Measurements from ENCODE around the gene IL34.

The IL34 gene

DNA sequence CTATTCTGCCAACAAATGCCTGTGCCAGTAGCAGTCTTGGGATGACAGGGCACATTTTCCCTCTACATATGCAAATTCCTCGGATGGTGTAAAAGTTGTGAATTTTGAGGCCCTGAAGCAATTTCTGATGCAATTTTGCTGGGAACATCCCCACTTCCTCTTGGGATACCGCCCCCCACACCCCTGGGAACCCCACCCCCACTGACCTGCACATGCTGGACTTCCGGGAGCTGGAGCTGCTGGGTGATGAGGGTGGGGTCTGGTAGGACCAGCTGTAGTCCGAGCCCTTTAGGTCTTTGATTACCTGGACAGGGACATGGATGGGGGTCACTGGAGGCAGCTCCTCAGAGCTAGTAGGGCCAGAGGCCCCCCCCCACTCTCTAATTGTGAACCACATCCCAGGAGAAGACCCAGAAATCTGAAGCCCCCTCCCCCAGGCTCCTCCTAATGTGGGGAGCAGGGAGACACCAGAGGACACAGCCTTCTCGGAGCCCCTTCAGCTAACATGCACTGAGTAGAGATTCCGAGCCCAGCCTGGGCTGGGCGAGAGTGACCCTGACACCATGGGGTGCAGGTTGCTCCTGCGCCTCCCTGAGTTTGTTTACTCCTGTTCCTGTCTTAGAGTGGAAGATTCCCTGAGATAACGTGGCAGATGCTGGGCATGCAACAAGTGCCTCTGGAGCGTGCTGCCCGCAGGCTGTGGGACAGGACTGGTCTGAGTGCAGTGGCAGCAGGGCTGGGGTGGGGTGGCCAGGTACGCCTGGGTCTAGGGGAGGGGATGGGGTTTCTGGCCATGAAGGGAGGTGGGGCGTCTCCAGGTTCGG, 30.5 kb downstream of the IL34 start:
- no peak for DNase-seq (ENCODE audit: low read depth in 2 of 3, low spot score in 1 of 3)

DNA sequence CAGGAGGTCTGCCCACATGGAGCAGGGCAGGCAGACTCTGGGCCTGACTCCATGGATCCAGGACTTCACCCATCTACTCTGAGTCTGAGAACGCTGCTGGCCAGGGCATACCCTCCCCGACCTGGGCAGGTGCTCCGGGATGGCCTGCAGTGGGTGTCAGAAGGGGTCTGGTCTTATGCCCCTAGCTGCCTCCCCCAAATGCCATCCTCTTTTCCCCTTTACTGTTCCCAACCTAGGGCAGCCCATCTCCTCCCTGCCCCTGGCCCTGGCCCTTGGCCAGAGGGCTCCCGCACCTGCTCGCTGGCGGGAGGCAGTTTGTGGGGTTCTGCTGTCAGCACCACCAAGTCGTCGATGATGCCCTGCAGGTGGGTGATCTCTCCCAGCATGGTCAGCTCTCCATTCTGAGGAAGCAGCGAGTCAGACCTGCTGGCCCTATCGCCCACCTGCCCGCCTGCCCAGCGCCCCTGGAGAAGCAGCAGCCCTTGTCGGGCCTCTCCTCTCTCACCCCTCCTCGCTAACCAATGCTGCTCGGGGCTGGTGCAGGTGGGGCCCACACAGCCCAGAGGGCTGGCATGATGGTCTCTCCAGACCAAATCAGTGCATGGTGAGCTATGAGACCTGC, 31.3 kb downstream of the IL34 start:
- DNase-seq (ENCODE audit: low read depth in 2 of 3, low spot score in 1 of 3): no peak

DNA sequence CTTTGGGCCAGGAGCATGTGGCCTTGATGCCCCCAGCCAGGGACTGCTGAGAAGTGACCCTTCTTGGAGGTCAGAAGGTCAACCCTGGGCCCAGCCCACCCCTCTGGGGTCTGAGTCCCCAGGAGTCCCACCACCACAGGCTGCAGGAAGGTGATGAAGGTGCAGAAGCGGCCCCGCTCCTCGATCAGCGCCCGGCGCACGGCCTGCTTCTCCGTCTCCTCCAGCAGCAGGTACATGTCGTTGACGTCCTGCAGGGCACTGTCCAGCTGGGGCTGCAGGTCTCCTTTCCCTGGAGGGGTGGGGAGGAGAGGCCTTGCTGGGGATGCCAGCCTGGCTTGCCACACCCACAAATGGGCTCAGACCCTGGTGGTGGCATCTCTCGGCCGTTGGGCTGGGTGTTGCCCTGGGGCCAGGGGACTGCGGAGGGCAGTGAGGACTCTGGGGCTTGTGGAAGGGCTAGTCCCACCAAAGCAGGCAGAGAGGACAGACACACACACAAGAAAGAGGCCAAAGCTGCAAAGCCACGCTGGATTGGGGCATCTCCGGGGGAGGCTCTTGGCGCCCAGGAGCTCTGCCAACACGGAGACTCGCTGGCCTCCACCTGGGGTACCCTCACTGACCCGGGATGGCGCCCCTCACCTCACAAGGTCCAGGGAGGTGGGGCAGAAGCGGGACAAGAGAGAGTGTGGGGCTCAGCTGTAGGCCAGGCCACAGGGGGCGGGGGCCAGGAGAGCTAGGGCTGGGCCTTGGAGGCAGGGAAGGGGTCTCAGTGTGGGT, 31.9 kb downstream of the IL34 start:
- no peak for DNase-seq (ENCODE audit: low read depth in 2 of 3, low spot score in 1 of 3)

DNA sequence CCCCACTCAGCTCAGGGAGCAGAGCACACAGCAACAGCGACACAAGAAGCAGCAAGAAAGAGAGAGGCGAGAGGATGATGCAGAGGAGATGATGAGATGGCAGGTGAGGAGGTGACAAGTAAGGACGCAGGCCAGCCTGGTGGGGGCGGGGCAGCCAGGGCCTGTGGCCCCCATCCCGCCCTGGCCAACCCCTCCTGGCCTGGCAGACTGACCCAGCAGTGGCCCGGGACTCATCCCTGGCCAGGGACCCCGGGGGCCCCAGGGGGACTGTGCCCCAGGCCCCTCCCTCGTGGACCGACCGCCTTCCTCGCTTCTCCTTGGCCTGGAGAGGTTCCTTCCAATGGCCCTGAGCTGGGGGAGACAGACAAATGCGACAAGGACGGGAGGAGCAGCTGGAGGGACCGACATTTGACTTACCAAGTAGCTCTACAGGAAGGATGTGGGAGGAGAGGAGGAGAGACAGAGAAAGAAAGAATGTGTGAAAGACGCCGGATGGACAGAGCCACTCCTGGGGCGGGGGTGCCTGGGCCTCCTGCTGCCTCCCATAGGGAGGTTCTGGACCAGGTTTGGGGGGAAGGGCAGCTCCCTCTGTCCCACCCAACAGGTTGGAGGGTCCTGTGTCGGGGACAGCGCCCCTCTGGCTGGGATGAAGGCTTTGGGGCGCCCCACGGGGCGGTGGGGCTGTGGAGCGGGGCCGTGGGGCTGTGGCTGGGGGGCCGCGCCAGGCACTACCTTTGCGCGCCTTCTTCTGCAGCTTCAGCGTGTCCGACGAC, 32.7 kb downstream of the IL34 start:
- no peak for DNase-seq (ENCODE audit: low read depth in 2 of 3, low spot score in 1 of 3)

DNA sequence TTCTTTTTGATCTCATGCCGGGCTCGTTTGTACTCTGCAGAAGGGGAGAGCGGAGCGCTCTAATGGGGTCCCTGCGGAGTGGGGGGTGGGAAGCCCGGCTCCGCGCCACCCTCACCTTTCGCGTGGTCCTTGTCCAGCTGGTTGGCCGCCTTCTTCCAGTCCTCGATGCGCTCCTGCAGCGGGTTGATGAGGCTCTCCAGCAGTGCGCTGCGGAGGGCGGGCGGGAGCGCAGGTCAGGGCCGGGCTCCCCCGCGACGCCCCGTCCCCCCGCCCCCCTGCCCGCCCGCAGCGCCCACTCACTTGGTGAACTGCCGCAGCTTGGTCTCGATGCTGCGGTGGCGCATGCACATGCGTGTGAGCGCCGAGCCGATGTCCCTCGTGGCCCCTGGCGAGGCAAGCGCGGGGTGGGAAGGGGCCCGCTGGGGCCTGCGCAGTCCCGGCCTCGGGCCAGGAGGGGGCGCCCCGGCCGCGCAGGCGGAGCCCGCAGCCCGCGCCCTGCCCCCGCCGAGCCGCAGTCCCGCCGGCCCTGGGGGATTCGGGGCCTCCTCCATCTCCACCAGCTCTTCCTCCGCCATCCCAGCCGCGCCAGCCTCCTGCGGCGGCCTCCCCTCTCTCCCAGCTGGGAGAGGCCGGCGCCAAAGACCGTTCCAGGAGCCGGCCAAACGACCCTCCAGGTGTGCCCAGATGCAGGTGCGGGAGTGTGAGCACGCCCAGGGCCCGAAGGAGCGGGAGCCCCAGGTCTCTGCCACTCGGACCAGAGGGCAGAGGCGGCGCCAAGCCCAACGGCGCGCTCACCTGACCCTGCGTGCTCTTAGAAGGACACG, 33.5 kb downstream of the IL34 start:
- DNase-seq (ENCODE audit: low read depth in 2 of 3, low spot score in 1 of 3): no peak

DNA sequence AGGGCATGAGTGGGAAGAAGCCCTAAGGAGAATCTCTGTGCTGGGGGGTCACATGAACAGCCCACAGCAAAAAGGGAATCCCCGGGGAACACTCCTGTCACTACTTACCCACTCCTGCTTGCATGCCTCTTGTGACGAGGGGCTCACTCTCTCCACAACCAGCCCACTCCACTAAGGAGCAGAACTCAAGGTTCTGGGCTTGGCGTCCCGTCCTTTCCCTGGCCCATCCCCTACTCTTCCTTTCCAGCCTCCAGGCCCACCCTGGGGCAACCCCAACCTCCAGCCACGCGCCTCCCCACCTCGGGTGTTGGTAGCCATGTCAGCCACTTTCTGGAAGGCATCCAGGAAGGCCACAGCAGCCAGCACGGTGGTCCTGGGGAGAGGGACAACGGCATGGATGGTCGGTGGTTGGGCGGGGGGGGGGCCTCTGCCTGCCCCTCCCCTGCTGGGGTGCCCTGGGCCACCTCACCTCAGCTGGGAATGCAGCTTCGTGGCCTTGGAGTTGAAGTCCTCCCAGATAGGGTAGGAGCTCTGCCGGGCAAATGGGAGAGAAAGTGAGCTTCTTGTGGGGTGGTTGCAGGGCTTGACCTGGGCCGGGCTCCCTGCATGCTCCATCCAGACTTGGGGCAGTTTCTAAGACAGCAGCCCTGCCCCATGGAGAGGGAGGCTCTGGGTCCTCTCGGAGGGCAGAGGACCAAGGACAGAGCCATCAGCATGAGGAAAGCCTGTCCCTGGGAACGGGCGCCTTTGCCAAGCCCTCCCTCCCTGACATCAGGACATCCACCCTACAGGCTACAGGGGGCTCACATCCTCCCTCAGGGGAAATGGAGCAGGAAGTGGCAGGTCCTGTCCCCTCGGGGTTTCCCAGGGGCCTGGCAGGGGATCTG, 34.4 kb downstream of the IL34 start:
- no peak for DNase-seq (ENCODE audit: low read depth in 2 of 3, low spot score in 1 of 3)

DNA sequence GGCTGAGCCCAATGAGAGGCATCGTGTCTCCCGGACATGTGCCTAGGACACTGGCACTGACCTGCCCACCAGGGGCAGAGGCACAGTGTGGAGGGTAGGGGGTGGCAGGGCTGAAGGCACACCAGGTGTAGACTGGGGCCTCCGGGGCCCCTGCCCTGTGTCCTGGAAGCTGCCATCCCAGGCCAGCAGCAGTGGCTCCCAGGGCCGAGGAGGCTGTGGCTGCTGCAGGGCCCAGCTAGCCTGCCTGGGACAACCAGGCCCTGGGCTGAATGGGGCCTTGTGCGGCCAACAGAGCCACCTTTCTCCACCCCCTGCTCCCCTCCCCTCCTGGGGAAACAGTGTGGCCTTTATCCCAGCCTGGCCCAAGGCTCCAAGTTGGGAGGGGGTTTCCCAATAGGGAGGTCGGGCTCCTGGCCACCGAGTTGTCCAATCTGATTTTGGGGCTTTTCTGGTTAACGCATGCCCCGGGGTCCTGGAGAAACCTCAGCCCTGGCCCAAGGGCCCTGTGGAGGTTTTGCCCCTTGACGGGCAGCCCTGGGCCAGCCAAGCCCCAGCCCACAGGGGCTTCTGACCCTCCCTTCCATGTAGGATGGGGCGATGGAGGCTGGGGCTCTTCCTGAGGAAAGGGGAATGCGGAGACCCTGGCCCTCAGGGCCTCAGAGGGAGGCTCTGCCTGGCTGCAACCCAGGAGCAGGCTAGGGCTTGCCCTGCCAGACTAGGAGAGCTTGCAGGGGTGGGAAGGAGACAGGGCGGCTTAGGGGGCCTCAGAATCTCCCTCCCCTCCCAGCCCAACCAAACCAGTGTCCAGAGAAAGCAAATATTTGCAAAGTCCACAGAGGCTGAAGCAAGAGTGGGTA, 35.3 kb downstream of the IL34 start:
- DNase-seq (ENCODE audit: low read depth in 2 of 3, low spot score in 1 of 3): no peak

DNA sequence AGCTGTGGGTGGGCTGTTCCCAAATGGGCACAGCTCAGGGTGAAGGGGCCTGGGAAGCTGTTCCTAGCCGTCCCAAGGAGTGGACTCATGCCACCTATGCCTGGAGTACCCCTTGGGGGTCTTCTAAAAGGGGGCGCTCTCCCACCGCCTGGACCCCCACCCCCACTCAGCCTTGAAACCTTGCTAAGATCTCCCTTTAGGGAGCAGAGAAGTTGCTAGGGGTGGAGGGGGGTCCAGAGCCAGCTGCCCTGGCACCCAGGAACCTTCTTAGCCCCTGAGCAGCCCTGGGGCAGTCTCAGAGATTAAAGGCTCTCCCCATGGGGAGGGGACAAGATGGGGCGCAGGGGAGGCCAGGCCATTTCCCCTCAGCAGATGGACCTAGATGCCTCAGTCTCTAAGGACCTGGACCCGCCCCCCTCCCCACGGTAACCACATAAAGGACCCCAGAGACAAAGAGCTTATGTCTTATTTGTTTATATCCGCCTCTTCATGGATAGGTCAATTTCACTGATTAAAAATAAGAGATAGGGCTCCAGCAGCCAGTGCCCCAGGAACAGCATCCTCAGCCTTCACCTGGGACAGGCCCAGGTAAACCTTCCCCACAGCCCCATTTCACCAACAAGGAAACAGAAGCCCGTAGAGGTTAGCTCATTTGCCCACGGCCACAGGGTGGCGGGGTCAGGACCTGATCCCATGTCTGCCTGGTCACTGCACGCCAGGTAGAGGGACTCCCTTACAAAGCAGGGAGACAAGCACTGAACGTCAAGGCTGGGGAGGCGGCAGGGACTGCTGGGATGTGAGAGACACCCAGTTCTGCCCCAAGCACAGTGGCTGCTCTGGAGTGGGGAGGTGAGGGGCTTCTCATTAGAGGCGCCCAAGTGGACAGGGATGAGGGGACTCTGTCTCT, 36.1 kb downstream of the IL34 start:
- DNase-seq (ENCODE audit: low read depth in 2 of 3, low spot score in 1 of 3): no peak

DNA sequence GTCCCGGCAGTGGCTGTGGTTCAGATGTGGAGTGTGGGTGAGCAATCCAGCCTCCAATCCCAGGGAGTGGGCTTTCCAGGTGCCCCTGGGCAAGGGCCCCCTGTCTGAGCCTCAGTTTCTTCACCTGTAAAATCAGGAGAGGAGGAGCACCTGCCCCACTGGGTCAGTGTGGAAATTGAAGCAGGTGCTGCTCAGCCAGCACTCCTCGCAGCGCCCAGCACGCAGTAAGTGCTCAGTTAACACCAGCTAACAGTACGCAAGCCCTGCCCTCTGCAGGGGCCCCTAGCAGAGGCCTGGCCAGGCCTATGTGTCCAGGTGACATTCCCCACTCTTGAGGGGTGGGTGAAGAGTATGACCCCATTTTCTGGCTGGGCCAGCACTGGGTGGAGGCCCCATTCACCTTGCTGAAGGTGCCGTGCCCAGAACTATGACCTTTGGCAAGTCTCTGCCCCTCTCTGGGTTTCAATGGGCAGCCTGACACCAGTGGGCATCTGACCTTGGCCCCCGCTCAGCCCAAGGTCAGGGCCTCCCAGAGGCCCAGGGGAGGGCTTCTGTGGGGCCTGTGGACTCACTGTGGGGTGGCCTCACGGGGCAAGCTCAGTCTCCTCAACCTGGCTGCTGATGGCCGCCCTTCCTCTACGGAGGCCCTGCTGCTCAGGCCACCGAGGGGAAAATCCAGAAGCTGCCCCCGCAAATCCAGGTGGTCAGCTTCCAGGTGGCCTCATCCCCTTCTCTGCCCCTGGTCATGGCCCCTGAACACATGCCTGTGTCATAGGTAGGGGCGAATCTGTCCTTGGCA, 37.0 kb downstream of the IL34 start:
- DNase-seq (ENCODE audit: low read depth in 2 of 3, low spot score in 1 of 3): no peak

DNA sequence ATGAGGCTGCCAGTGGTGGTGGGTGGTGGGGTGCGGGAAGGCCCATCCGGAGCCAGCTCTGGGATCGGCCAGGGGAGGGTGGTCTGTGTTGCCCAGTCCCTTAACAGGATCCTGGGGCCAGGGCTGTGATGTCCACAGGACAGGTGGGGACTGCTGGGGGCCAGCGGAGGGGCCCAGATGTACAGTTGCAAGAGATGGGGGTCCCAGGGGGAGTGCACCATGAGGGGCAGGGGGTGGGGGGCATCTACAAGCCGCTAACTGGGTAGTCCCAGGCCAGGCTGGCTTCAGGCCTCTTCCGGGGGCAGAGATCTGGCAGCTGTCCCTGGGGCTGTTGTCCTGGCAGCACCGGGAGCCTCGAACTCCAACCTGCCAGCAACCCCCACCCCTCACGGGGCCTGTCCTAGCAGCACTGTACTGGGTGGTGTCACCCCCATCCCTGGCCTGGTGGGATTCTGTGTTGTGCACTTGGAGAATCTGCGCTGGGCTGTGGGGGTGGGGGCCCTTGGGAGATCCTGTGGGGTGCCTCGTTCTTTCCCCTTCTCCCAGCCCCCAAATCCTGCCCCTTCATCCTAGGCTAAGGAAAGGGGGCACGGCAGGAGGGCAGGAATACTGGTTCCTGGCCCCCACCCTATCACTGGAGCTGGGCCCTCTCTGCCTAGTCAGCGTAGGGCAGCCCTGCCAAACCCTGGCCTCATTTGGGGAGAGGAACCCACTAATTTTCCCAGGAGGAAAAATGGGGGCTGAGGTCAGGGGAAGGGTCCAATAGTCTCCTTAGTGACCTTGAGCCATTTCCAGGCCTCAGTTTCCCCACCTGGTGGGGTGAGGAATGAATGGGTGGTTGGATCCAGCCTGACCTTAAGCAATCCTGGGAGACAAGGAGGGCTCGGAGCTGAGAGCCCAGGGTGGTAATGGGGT, 38.0 kb downstream of the IL34 start:
- no peak for DNase-seq (ENCODE audit: low read depth in 2 of 3, low spot score in 1 of 3)

DNA sequence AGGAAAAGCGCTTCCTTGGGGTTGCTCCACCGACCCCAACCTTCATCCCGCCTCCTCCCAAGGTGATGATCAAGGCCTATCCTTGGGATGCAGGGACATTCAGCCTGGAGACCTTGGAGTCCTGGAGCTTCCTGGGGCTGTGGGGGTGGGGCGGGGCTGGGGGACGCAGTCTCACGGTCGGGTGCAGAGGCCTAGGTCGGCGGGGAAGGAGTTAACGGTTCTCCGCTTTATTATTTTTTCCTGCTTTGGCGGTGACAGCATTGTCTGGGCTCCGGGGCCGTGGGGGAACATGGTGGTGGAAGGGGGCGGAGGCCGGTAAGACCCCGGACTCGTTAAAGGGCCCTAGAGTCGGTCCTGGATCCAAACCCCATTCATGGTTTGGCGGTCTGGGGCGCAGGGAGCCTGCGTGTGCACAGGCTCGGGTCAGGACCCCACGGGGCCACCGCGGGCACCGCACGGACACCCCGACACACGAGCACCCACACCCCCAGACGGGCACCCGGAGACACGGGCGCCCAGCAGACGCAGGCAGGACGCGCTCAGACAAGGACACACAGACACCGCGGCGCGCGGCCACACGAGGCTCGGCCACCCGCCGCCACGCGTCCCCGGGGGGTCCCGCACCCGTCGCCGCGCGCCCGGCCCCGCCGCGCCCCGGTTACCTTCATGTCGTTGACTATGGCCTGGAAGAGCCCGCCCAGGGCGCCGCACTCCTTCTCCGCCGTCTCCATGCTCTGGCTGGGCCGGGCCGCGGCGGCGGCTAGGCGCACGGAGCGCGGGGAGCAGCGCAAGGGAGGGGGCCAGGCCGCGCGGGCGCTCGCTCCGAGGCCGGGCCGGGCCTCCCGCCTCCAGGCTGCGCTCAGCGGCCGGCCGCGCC, 38.9 kb downstream of the IL34 start:
- DNase-seq (ENCODE audit: low read depth in 2 of 3, low spot score in 1 of 3): no peak

DNA sequence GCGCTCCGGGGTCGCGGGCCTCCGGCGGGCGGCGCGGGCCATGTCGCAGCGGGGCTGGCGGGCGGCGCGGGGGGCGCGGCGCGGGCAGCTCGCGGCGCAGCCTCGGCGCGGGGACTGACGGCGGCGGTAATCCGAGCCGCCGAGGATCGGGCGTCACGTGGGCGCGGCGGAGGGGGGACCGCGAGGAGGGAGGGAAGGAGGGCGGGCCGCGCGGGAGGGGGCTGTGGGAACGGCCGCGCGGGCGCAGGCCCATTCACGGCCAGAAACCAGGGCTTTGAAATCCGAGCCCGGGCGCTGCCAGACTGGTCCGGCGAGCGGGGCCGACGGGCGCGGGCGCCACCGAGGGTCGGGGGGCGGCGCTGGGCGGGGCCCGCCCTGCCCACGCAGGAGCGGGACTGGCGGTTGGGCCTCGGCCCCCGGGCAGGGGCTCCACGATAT, 39.6 kb downstream of the IL34 start, which contains the start of gene MTSS2:
Gene MTSS2, minus strand, starts transcription at position 116 of the 438 bp plus-strand sequence. CDS start 262 bp downstream, outside the sequence.
- DNase-seq (ENCODE audit: low read depth in 2 of 3, low spot score in 1 of 3): no peak

DNA sequence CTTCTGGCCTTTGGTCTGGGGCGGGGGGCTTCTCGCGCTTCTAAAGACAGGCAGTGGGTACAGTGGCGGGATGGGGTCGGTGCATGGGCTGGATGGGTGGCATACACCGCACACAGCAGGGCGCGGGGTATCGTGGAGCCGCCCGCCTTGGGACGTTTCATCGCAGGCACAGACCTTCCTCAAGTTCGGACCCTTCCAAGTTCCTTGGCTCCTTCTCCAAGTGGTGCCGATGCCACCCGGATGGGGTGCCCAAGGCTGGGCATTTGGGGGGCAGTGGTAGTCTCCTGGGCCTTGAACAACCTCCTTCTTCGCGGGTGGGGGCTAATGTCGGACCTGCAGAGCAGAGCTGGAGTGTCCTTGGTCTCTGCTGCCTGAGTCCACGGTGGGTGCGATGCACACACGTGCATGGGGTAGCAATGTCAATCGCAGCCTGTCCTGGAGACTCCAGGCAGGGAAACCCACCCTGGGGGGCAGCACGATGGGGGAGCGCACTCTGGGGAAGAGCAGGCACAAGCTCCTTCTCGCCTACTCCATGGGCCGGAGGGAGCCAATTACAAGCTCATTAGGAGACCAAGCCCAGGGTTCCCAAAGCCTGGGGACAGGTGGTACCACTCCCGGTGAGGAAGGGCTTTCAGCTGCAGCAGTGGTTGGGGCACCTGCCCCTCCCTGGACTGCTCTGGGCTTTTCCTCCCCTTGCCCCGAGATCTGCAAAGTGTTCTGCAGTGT, 40.2 kb downstream of the IL34 start:
- no peak for DNase-seq (ENCODE audit: low read depth in 2 of 3, low spot score in 1 of 3)

DNA sequence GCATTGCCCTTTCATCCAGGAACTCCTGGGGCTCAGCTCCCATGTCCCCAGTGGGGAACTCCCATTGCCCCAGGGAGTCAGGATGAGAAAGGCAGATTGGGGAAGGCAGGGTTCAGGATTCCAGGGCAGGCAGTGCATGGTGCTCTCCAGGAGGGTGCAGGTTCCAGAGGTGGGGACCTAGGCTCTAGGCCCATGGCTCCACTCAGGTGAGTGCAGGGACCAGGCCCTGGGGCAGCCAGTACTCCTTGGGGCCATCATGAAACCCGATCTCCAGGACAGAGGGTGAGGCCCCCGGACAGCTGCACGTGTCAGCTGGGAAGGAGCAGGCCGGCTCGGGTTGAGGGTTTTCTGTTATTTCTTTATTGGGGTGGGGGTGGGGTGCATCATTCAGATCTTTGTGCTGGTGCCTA, 40.7 kb downstream of the IL34 start:
- no peak for DNase-seq (ENCODE audit: low read depth in 2 of 3, low spot score in 1 of 3)

Data from stimulated activated CD4-positive, alpha-beta T cell treated with anti-CD3 and anti-CD28 coated beads, Interleukin-12 subunit alpha, Interleukin-12 subunit beta, amount 100 ng/mL, for 48 hours (primary cell).